NCI-H187 treated with DMSO at 0.1 percent for 48 hours (cell line): Measurements from ENCODE around the gene RORC.
"Not testable (repeated sequence)": the region's sequence is repeated elsewhere in the genome, so short reads cannot be mapped to it uniquely, and the experiment has no call there.

Experiments
- DNase-seq: peaks from one replicate; lab custom pipeline; 2025; lab: John Stamatoyannopoulos, UW

The RORC gene

DNA sequence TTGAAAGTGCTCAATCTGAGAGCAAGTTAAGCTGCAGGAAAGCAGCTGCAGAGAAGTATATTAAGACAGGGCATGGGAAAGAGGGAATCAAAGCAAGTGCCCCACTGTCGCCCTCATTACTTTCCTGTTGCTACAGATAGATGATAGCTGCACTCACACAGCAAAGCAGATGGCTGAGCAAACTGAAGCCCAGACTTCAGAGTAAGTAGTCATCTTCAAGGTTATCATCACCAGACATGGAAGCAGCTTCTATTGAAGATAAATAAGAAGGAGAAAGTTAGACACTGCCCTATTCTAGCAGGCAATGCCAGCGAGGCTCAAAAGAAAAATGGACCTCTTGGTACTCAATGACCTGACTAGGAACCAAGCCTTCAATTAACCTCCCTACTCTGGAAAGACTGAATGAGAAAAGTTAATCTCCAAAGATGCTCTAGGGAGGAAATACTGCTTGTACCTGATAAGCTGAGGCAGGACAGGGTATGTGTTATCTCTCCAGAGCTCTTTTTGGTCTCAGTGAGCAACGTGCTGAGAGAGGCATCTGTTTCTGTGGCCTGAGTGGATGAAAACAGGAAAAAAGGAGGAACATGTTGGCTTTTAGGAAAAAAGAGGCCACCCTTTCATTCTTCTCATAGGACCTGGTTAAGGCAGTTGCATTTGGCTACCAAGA is 57.2 kb downstream of the RORC start:
- no peak for DNase-seq

DNA sequence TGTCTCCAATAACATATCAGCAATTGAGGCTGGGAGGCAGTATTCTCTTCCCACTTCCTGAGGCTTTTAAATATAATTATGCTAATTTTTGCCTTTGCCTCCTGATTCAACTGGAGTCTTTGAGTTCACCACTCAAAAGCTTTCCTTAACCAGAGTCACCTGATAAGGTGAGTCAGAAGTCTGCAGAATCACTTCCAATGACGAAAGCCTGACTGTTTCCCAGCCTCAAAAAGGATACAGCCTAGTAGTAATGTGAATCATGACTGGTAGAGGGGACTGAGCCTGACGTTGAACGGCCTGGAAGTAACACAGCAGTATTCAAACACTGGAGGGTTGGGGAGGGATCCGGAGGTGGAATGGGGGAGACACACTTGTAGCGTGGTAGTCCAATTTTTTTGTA is 57.9 kb downstream of the RORC start:
- no peak for DNase-seq

DNA sequence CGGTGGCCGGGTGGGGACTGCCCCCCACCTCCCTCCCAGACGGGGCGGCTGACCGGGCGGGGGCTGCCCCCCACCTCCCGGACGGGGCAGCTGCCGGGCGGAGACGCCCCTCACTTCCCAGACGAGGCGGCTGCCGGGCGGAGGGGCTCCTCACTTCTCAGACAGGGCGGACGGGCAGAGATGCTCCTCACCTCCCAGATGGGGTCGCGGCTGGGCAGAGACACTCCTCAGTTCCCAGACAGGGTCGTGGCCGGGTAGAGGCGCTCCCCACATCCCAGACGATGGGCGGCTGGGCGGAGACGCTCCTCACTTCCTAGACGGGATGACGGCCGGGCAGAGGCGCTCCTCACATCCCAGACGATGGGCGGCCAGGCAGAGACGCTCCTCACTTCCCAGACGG is 62.3 kb downstream of the RORC start:
- not testable (repeated sequence) for DNase-seq

GRCh38 chr1:151768351-151769066 is 63.1 kb downstream of the RORC start:
- not testable (repeated sequence) for DNase-seq

- DNase-seq = no peak
Observed at GRCh38 chr1:151763990-151764389, 67.6 kb downstream of the RORC start.

GRCh38 chr1:151762941-151763921 is 68.4 kb downstream of the RORC start, which contains the start of gene MRPL9:
TSS of gene MRPL9 (minus strand) at chr1:151763496. CDS start at chr1:151763479, 17 bp downstream.
- peak; percentile 48 for DNase-seq

DNA sequence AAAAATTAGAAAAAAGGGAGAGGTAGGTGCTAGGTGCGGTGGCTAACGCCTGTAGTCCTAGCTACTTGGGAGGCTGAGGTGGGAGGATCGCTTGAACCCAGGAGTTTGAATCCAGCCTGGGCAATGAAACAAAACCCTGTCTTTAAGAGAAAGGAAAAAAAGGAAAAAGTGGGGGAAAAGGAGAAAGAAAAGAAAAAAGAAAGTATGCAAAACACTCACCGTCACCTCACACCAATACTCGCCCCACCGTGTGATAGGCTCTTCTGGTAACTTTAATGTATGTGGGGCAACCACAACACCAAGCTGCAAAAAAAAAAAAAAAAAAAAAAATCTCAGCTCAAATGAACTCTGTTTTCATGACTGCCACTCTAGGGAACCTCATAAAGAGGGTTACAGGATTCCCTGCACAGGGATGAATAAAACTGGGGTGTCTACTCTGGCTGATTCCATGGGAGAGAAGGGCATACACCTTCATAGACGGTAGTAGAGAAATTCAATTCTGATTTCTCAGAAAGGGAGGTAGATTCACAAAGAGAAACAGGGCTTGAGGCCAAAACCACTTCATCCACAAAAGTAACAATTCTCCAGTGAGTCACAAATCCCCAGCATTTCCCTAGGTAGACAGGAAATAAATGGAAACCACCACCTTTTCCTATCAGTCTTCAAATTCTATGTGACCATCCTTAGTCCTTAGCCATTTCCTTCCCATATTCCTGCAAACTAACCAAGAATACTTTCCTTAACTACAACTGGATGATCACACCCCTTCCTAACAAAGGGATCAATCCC is 70.8 kb downstream of the RORC start:
- no peak for DNase-seq

GRCh38 chr1:151759241-151759640 is 72.4 kb downstream of the RORC start:
- no peak for DNase-seq

DNA sequence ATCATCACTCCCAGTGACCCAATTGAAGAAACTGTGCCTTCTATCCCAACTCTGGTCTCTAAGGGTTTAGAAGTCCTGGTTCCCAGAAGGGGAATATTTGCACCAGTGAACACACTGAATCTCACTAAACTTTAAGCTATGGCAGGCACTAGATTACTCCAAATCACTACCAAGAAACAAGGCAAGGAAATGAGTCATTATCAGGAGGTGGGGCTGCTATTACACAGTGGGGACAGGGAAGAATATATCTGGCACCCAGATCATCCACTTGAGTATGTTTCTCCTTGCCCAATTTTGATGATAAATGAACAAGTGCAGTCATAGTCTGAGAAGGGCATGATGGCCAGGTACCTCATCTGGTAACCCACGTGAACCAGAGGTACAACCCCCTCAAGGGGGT is 75.3 kb downstream of the RORC start:
- DNase-seq = no peak
